Measurements from ENCODE around the gene BID. TPM values are rescaled to one million over a fixed set of nuclear protein-coding genes. Genes with fewer than 3 reads are reported as not detected.
A peak's percentile ranks its signal among the peaks of the same experiment; 100 is the strongest.

The BID gene
- total RNA-seq, 2 experiments from 2014 or later: 59.9 to 60.3 TPM

DNA sequence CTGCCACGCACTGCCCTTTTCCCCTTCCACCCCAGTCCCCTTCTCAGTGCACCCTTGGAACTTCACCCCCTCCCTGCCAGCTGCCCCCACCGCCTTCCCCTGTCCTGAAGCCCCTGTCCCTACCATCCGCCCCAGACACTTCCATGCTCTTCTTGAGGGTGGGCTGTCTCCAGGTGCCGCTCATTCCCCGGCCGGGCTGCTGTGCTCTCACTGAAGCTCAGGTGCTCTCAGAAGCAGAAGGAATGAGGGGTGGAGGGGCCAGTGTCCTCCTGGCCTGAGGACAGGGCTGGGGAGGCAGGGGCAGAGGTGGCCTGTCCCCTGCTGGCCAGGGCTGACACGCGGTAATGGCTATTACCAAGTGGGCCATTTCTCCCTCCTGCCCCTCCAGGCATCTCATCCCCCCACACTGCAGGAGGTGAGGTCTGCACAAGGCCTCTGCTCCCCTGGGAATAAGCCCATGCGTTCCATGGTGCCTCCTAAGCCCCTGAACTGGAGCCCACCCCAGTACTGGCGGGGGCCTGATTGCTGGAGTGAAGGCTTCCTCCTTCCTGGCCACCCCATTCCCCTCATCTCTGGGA is 6.6 kb upstream of the BID start:
- peak overlapping the region; percentile 81; the same call in 1 of the 2 replicates for H3K4me2 ChIP-seq (ENCODE audit: low read length)
- H3K36me3 ChIP-seq (ENCODE audit: insufficient read depth, low read length): no peaks in the 10 kb centered on the region
- H4K20me1 ChIP-seq (ENCODE audit: insufficient read depth, low read length): no peaks in the 10 kb centered on the region
- no peak for DNase-seq (ENCODE audit: low spot score)
- H2AFZ ChIP-seq (ENCODE audit: low read length): no peak overlapping the region
- TF ChIP-seq EZH2phosphoT487 (IDR thresholded peaks at IDR 0.05; ENCODE audit: borderline replicate concordance, low read depth, low read length) (no peak), CTCF (conservative IDR thresholded peaks at IDR 0.05; ENCODE audit: low read length) (no peak)
- BruUV-seq (replicated peaks): no TSS peak
- H3K4me1 ChIP-seq (ENCODE audit: insufficient read depth, low read length, poor library complexity, severe bottlenecking): peaks cover 52% of the 10 kb centered on the region
- H3K4me3 ChIP-seq (ENCODE audit: low read depth, low read length, poor library complexity, severe bottlenecking): no peak overlapping the region
- CTCF ChIA-PET (ENCODE audit: unreplicated experiment): interaction anchor here (1.0 kb wide), 1 partner anchor 37 kb away, joined by 4 read pairs; no protein-coding TSS in a partner anchor
- POLR2A ChIA-PET: interaction anchor here (1.3 kb wide), 1 partner anchor 15 kb away, joined by 3 read pairs; no protein-coding TSS in a partner anchor
- H3K9me3 ChIP-seq (ENCODE audit: low read length): no peaks in the 10 kb centered on the region
- H3K79me2 ChIP-seq (ENCODE audit: insufficient read depth, low read depth, low read length): peaks cover 23% of the 10 kb centered on the region; the same call in 1 of the 2 replicates
- no peaks in the 10 kb centered on the region for H3K9me2 ChIP-seq (ENCODE audit: insufficient read depth, low read length)
- H3K27ac ChIP-seq (ENCODE audit: low read depth, low read length, poor library complexity, severe bottlenecking): peak overlapping the region; percentile 22
- intact Hi-C loops (cut with micrococcal nuclease; ENCODE audit: unreplicated experiment): no loop called here

- Histone ChIP-seq H3K9me3 (ENCODE audit: low read length) (no peaks in the 10 kb centered on the region), H3K27ac (ENCODE audit: low read depth, low read length, poor library complexity, severe bottlenecking) (no peak overlapping the region), H2AFZ (ENCODE audit: low read length) (no peak overlapping the region), H3K4me2 (ENCODE audit: low read length) (peak overlapping the region; percentile 81; the same call in 1 of the 2 replicates), H3K9me2 (ENCODE audit: insufficient read depth, low read length) (no peaks in the 10 kb centered on the region), H3K4me3 (ENCODE audit: low read depth, low read length, poor library complexity, severe bottlenecking) (no peak overlapping the region), H3K36me3 (ENCODE audit: insufficient read depth, low read length) (no peaks in the 10 kb centered on the region), H4K20me1 (ENCODE audit: insufficient read depth, low read length) (no peaks in the 10 kb centered on the region), H3K79me2 (ENCODE audit: insufficient read depth, low read depth, low read length) (peaks cover 23% of the 10 kb centered on the region; the same call in 1 of the 2 replicates), H3K4me1 (ENCODE audit: insufficient read depth, low read length, poor library complexity, severe bottlenecking) (peaks cover 58% of the 10 kb centered on the region)
- TF ChIP-seq EZH2phosphoT487 (IDR thresholded peaks at IDR 0.05; ENCODE audit: borderline replicate concordance, low read depth, low read length): no peak
- no peak for TF ChIP-seq CTCF (conservative IDR thresholded peaks at IDR 0.05; ENCODE audit: low read length)
- CTCF ChIA-PET (ENCODE audit: unreplicated experiment): interaction anchor here (1.0 kb wide), 1 partner anchor 36 kb away, joined by 4 read pairs; no protein-coding TSS in a partner anchor
- POLR2A ChIA-PET: interaction anchor here (1.3 to 1.4 kb wide), 3 partner anchors 10 to 291 kb away, joined by 3 to 5 read pairs (median 3); no protein-coding TSS in a partner anchor
- intact Hi-C loops (cut with micrococcal nuclease; ENCODE audit: unreplicated experiment): no loop called here
- BruUV-seq (replicated peaks): no TSS peak
- no peak for DNase-seq (ENCODE audit: low spot score)
These were observed 6.0 kb upstream of the BID start for GRCh38 chr22:17780116-17780740.

Data from OCI-LY7 (cell line).